ENCODE results near the gene RTF1.

RTF1 gene

DNA sequence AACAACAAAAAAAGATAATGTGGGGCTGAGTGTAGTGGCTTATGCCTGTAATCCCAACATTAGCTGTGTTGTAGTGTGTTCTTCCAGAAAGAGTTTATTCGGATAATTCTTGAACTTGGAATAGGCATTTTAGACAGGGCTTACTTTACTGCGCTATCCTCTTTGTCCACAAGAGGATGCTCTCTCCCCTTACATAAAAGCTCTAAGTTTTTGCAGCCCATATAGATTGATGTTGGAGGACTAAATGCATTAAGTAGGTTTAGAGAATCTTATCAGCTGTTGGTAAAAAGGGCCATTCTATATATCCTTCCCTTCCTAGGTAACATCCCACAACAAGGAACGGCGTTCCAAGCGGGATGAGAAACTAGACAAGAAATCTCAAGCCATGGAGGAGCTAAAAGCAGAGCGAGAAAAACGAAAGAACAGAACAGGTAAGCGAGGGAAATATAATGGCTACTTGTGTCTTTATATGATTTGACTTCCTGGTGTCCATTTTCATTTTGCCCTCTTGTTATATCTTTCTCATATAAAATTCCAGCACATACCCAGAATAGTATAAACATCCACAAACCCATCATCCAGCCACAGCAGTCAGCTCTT, 49.0 kb downstream of the RTF1 start:
- H3K4me1 ChIP-seq (ENCODE audit: control insufficient read depth, insufficient read depth, low read length): no peaks in the 10 kb centered on the region
- H3K4me3 ChIP-seq (ENCODE audit: low read depth, low read length): no peak overlapping the region
- H3K36me3 ChIP-seq (ENCODE audit: control insufficient read depth in 2 of 2, insufficient read depth in 1 of 2, low read length in 2 of 2): peaks cover 21 to 57% of the 10 kb centered on the region in 2 experiments
- ChIA-PET POLR2A (interaction anchor here (1.0 kb wide), 1 partner anchor 73 kb away, joined by 4 read pairs; no protein-coding TSS in a partner anchor), CTCF (interaction anchor here (0.5 to 2.4 kb wide), 32 partner anchors 10 to 621 kb away, joined by 3 to 17 read pairs (median 3); partner anchors contain the start of gene RPAP1)
- no peak overlapping the region for H3K27ac ChIP-seq (ENCODE audit: extremely low read depth, low read depth, low read length)
- TF ChIP-seq ZNF654 (tag by site-specific recombination; IDR thresholded peaks at IDR 0.05; ENCODE audit: low read depth) (peak; percentile 89), ZNF341 (tag by site-specific recombination; IDR thresholded peaks at IDR 0.05; ENCODE audit: low read depth) (no peak)
- TF ChIP-seq, protein P1, sequence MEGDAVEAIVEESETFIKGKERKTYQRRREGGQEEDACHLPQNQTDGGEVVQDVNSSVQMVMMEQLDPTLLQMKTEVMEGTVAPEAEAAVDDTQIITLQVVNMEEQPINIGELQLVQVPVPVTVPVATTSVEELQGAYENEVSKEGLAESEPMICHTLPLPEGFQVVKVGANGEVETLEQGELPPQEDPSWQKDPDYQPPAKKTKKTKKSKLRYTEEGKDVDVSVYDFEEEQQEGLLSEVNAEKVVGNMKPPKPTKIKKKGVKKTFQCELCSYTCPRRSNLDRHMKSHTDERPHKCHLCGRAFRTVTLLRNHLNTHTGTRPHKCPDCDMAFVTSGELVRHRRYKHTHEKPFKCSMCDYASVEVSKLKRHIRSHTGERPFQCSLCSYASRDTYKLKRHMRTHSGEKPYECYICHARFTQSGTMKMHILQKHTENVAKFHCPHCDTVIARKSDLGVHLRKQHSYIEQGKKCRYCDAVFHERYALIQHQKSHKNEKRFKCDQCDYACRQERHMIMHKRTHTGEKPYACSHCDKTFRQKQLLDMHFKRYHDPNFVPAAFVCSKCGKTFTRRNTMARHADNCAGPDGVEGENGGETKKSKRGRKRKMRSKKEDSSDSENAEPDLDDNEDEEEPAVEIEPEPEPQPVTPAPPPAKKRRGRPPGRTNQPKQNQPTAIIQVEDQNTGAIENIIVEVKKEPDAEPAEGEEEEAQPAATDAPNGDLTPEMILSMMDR (tag by site-specific recombination; IDR thresholded peaks at IDR 0.05): peak; percentile 67; the same call in 1 of the 2 replicates
- no peaks in the 10 kb centered on the region for H3K9me3 ChIP-seq (ENCODE audit: control insufficient read depth, insufficient read depth, low read depth, low read length)

DNA sequence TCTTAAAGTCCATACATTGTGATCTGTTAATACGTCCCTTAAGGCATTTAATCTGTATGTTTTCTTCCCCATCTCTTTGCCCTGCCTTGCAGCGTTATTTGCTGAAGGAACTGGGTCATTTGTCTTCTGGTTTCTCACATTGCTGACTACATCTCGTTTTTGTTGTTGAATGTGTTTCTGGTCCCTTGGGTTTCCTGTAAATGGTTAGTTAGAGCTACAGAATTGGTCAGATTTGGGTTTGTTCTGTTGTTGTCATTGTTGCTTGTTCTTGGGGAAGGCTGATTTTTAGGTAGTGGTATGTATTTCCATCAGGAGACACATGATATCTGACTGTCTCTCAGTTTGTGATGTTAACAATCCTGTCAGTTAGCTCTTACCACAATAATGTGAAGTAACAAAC, 49.8 kb downstream of the RTF1 start:
- H3K27ac ChIP-seq (ENCODE audit: extremely low read depth, low read depth, low read length): no peak overlapping the region
- POLR2A ChIA-PET: no interaction called here
- CTCF ChIA-PET: interaction anchor here (0.7 to 2.4 kb wide), 12 partner anchors 9 to 438 kb away, joined by 3 to 17 read pairs (median 5); partner anchors contain the start of gene RPAP1
- no peaks in the 10 kb centered on the region for H3K4me1 ChIP-seq (ENCODE audit: control insufficient read depth, insufficient read depth, low read length)
- TF ChIP-seq, protein P2, sequence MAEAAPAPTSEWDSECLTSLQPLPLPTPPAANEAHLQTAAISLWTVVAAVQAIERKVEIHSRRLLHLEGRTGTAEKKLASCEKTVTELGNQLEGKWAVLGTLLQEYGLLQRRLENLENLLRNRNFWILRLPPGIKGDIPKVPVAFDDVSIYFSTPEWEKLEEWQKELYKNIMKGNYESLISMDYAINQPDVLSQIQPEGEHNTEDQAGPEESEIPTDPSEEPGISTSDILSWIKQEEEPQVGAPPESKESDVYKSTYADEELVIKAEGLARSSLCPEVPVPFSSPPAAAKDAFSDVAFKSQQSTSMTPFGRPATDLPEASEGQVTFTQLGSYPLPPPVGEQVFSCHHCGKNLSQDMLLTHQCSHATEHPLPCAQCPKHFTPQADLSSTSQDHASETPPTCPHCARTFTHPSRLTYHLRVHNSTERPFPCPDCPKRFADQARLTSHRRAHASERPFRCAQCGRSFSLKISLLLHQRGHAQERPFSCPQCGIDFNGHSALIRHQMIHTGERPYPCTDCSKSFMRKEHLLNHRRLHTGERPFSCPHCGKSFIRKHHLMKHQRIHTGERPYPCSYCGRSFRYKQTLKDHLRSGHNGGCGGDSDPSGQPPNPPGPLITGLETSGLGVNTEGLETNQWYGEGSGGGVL (tag by site-specific recombination; IDR thresholded peaks at IDR 0.05): no peak
- TF ChIP-seq, protein P3, sequence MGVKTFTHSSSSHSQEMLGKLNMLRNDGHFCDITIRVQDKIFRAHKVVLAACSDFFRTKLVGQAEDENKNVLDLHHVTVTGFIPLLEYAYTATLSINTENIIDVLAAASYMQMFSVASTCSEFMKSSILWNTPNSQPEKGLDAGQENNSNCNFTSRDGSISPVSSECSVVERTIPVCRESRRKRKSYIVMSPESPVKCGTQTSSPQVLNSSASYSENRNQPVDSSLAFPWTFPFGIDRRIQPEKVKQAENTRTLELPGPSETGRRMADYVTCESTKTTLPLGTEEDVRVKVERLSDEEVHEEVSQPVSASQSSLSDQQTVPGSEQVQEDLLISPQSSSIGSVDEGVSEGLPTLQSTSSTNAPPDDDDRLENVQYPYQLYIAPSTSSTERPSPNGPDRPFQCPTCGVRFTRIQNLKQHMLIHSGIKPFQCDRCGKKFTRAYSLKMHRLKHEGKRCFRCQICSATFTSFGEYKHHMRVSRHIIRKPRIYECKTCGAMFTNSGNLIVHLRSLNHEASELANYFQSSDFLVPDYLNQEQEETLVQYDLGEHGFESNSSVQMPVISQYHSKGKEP (tag by site-specific recombination; IDR thresholded peaks at IDR 0.05): no peak
- no peak for TF ChIP-seq RBAK (tag by site-specific recombination; IDR thresholded peaks at IDR 0.05)
- no peak for TF ChIP-seq ZNF157 (tag by site-specific recombination; IDR thresholded peaks at IDR 0.05)
- TF ChIP-seq, protein P4, sequence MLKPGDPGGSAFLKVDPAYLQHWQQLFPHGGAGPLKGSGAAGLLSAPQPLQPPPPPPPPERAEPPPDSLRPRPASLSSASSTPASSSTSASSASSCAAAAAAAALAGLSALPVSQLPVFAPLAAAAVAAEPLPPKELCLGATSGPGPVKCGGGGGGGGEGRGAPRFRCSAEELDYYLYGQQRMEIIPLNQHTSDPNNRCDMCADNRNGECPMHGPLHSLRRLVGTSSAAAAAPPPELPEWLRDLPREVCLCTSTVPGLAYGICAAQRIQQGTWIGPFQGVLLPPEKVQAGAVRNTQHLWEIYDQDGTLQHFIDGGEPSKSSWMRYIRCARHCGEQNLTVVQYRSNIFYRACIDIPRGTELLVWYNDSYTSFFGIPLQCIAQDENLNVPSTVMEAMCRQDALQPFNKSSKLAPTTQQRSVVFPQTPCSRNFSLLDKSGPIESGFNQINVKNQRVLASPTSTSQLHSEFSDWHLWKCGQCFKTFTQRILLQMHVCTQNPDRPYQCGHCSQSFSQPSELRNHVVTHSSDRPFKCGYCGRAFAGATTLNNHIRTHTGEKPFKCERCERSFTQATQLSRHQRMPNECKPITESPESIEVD (tag by site-specific recombination; IDR thresholded peaks at IDR 0.05): no peak
- TF ChIP-seq ZNF555 (tag by site-specific recombination; conservative IDR thresholded peaks at IDR 0.05): no peak
- no peak for TF ChIP-seq HOXA7 (CRISPR knock-in tag; IDR thresholded peaks at IDR 0.05; ENCODE audit: borderline replicate concordance)
- TF ChIP-seq ZNF239 (tag by site-specific recombination; IDR thresholded peaks at IDR 0.05): no peak
- TF ChIP-seq, protein P5, sequence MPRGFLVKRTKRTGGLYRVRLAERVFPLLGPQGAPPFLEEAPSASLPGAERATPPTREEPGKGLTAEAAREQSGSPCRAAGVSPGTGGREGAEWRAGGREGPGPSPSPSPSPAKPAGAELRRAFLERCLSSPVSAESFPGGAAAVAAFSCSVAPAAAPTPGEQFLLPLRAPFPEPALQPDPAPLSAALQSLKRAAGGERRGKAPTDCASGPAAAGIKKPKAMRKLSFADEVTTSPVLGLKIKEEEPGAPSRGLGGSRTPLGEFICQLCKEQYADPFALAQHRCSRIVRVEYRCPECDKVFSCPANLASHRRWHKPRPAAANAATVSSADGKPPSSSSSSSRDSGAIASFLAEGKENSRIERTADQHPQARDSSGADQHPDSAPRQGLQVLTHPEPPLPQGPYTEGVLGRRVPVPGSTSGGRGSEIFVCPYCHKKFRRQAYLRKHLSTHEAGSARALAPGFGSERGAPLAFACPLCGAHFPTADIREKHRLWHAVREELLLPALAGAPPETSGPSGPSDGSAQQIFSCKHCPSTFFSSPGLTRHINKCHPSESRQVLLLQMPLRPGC (tag by site-specific recombination; IDR thresholded peaks at IDR 0.05): no peak
- no peak for TF ChIP-seq ZNF311 (tag by site-specific recombination; IDR thresholded peaks at IDR 0.05; ENCODE audit: borderline replicate concordance)
- no peak for TF ChIP-seq ZNF585B (tag by site-specific recombination; IDR thresholded peaks at IDR 0.05)
- TF ChIP-seq ZNF223 (tag by site-specific recombination; IDR thresholded peaks at IDR 0.05): no peak
- TF ChIP-seq ZNF600 (tag by site-specific recombination; IDR thresholded peaks at IDR 0.05): no peak
- no peak for TF ChIP-seq ZNF391 (tag by site-specific recombination; IDR thresholded peaks at IDR 0.05; ENCODE audit: borderline replicate concordance, low read depth)
- no peak for TF ChIP-seq ZNF747 (tag by site-specific recombination; IDR thresholded peaks at IDR 0.05)
- no peak for TF ChIP-seq HOXD13 (CRISPR knock-in tag; IDR thresholded peaks at IDR 0.05; ENCODE audit: borderline replicate concordance)
- TF ChIP-seq ZNF174 (tag by site-specific recombination; IDR thresholded peaks at IDR 0.05): no peak
- TF ChIP-seq, protein P6, sequence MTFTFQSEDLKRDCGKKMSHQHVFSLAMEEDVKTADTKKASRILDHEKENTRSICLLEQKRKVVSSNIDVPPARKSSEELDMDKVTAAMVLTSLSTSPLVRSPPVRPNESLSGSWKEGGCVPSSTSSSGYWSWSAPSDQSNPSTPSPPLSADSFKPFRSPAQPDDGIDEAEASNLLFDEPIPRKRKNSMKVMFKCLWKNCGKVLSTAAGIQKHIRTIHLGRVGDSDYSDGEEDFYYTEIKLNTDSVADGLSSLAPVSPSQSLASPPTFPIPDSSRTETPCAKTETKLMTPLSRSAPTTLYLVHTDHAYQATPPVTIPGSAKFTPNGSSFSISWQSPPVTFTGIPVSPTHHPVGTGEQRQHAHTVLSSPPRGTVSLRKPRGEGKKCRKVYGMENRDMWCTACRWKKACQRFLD (tag by site-specific recombination; IDR thresholded peaks at IDR 0.05): no peak
- H3K9me3 ChIP-seq (ENCODE audit: control insufficient read depth, insufficient read depth, low read depth, low read length): no peaks in the 10 kb centered on the region
- H3K4me3 ChIP-seq (ENCODE audit: low read depth, low read length): no peak overlapping the region
- peaks cover 28 to 64% of the 10 kb centered on the region in 2 experiments for H3K36me3 ChIP-seq (ENCODE audit: control insufficient read depth in 2 of 2, insufficient read depth in 1 of 2, low read length in 2 of 2)

All from HEK293 (cell line).